CD14-positive monocyte (primary cell): Measurements from ENCODE around the gene PTPRH. TPM values are rescaled to one million over a fixed set of nuclear protein-coding genes. Genes with fewer than 3 reads are reported as not detected.
A peak's percentile ranks its signal among the peaks of the same experiment; 100 is the strongest.

ENCODE experiments used
- DNase-seq, 3 donors: peaks; one replicate each; pipeline ENCODE4 v3.0.0-alpha.2; 2011 to 2022
- H2AFZ ChIP-seq: 2 replicates; pipeline ENCODE4 v1.6.0; 2012; ENCODE audit warnings: mild to moderate bottlenecking, low read depth, low read length, inconsistent platforms; ENCODE audit not compliant: insufficient read depth, poor library complexity, severe bottlenecking
- H3K27ac ChIP-seq, 2 donors: 1 replicate in 1 of 2; 2 replicates in 1 of 2; pipeline ENCODE4 v1.5.1; 2012 to 2013; ENCODE audit warnings: low read length in 2 of 2, control low read depth in 1 of 2, inconsistent platforms in 1 of 2, low read depth in 1 of 2, mild to moderate bottlenecking in 1 of 2
- H3K27me3 ChIP-seq, 2 donors: one replicate each; pipeline versions ENCODE4 v1.6.0 to v1.6.1; 2011 to 2013; ENCODE audit warnings: low read length in 2 of 2; ENCODE audit not compliant: control insufficient read depth in 2 of 2, insufficient read depth in 2 of 2
- H3K36me3 ChIP-seq, 2 donors: replicated peaks in 1 of 2; 1 replicate in 1 of 2; 2 replicates in 1 of 2; pipeline versions ENCODE4 v1.5.1 to v1.6.1; 2012 to 2013; ENCODE audit warnings: low read length in 2 of 2, control low read depth in 1 of 2, inconsistent platforms in 1 of 2, mild to moderate bottlenecking in 1 of 2; ENCODE audit not compliant: insufficient read depth in 2 of 2, control insufficient read depth in 1 of 2
- H3K4me1 ChIP-seq, 2 donors: 1 replicate in 1 of 2; 2 replicates in 1 of 2; pipeline versions ENCODE4 v1.5.1 to v1.6.1; 2012 to 2013; ENCODE audit warnings: low read length in 2 of 2, control low read depth in 1 of 2, inconsistent platforms in 1 of 2, mild to moderate bottlenecking in 1 of 2, moderate library complexity in 1 of 2; ENCODE audit not compliant: insufficient read depth in 2 of 2, control insufficient read depth in 1 of 2
- H3K4me2 ChIP-seq: replicated peaks from 2 replicates; pipeline ENCODE3; 2012; ENCODE audit warnings: low read length, moderate library complexity, mild to moderate bottlenecking; ENCODE audit not compliant: poor library complexity, severe bottlenecking; ENCODE audit errors: extremely low read depth
- H3K4me3 ChIP-seq, 3 experiments: fragments of 200-600 bp in 1 of 3; sonication (generic) in 1 of 3; replicated peaks in 1 of 3; 1 replicate in 2 of 3; 2 replicates in 1 of 3; pipeline ENCODE4 v1.5.1; 2011 to 2013; ENCODE audit warnings: low read length in 3 of 3, mild to moderate bottlenecking in 3 of 3, control low read depth in 2 of 3, low read depth in 2 of 3, inconsistent platforms in 1 of 3, moderate library complexity in 1 of 3
- H3K79me2 ChIP-seq: 2 replicates; pipeline ENCODE4 v1.6.0; 2012; ENCODE audit warnings: mild to moderate bottlenecking, control low read depth, inconsistent platforms, low read length, moderate library complexity; ENCODE audit not compliant: insufficient read depth
- H3K9ac ChIP-seq: 2 replicates; pipeline ENCODE4 v1.6.0; 2017; ENCODE audit warnings: low read length, mild to moderate bottlenecking; ENCODE audit not compliant: insufficient read depth, poor library complexity, severe bottlenecking
- H3K9me3 ChIP-seq, 2 donors: replicated peaks in 1 of 2; 1 replicate in 1 of 2; 2 replicates in 1 of 2; pipeline versions ENCODE4 v1.5.1 to v1.6.1; 2012 to 2013; ENCODE audit warnings: low read length in 2 of 2, control low read depth in 1 of 2; ENCODE audit not compliant: control insufficient read depth in 1 of 2, insufficient read depth in 1 of 2
- H4K20me1 ChIP-seq: 2 replicates; pipeline ENCODE4 v1.6.0; 2012; ENCODE audit warnings: mild to moderate bottlenecking, low read length, control low read depth, moderate library complexity; ENCODE audit not compliant: insufficient read depth
- H3K27ac Mint-ChIP-seq, 7 donors: one replicate each; pipeline ENCODE4 v1.8.0; 2020; ENCODE audit warnings: mild to moderate bottlenecking in 7 of 7, mixed read lengths in 7 of 7, moderate library complexity in 6 of 7, inconsistent platforms in 2 of 7
- H3K27me3 Mint-ChIP-seq, 3 donors: one replicate each; pipeline ENCODE4 v1.8.0; 2021 to 2022; ENCODE audit warnings: low read depth in 3 of 3, mild to moderate bottlenecking in 3 of 3, mixed read lengths in 3 of 3, moderate library complexity in 3 of 3, inconsistent platforms in 1 of 3
- H3K36me3 Mint-ChIP-seq, 2 donors: one replicate each; pipeline ENCODE4 v1.8.0; 2020; ENCODE audit warnings: mixed read lengths in 2 of 2, inconsistent platforms in 1 of 2, mild to moderate bottlenecking in 1 of 2
- H3K4me1 Mint-ChIP-seq: one replicate; pipeline ENCODE4 v1.8.0; 2020; ENCODE audit warnings: mild to moderate bottlenecking, mixed read lengths
- H3K4me3 Mint-ChIP-seq, 2 donors: one replicate each; pipeline ENCODE4 v1.8.0; 2020; ENCODE audit warnings: mild to moderate bottlenecking in 2 of 2, mixed read lengths in 2 of 2, moderate library complexity in 1 of 2
- H3K9me3 Mint-ChIP-seq, 7 donors: one replicate each; pipeline ENCODE4 v1.8.0; 2020 to 2022; ENCODE audit warnings: mixed read lengths in 7 of 7, mild to moderate bottlenecking in 6 of 7, moderate library complexity in 6 of 7, inconsistent platforms in 2 of 7
- CTCF ChIP-seq: fragments of 200-600 bp; IDR thresholded peaks from one replicate; pipeline ENCODE4 v1.8.0; 2022; ENCODE audit warnings: antibody characterized with exemption, mild to moderate bottlenecking
- WGBS: methylation state at CpG from one replicate; pipeline ENCODE4 v1.1.5; 2013; ENCODE audit warnings: missing lambda C conversion rate; ENCODE audit not compliant: insufficient coverage; 5-methylcytosine and 5-hydroxymethylcytosine counted together
- intact Hi-C, 2 donors: fragments of 100-400 bp; cut with micrococcal nuclease; formaldehyde crosslinking; loops; one replicate each; pipeline versions ENCODE4 v1.15.0 to v1.15.1; 2023
- polyA plus RNA-seq, 3 donors: library from polyadenylated mRNA; depleted of rRNA in 1 of 3; unstranded in 2 of 3; stranded (reverse) in 1 of 3; fragments of 300-500 nt in 2 of 3; fragments of >200 nt in 1 of 3; fragmentation: Illumina TruSeq in 2 of 3; gene quantifications; 1 replicate in 2 of 3; 2 replicates in 1 of 3; pipeline ENCODE4 v1.2.3, GENCODE V29; 2012 to 2021

Gene PTPRH
- polyA plus RNA-seq, 3 donors = 0.08 to 0.53 TPM; not detected in 1

GRCh38 chr19:55247621-55248099, 38.4 kb upstream of the PTPRH start:
- Mint-ChIP-seq H3K36me3 (peaks cover 47 to 76% of the 10 kb centered on the region in 2 donors), H3K4me1 (peaks cover 41% of the 10 kb centered on the region), H3K9me3 (no peaks in the 10 kb centered on the region), H3K27ac (peak overlapping the region; percentile 57 to 78 (median 74)), H3K4me3 (no peak overlapping the region), H3K27me3 (peaks cover 0 to 2% (median 0%) of the 10 kb centered on the region in 3 donors)
- intact Hi-C loops = no loop called here
- peaks cover 100% of the 10 kb centered on the region for H4K20me1 ChIP-seq
- no peak overlapping the region for H3K9ac ChIP-seq
- peaks cover 92% of the 10 kb centered on the region for H3K79me2 ChIP-seq
- H3K9me3 ChIP-seq = no peaks in the 10 kb centered on the region
- H3K36me3 ChIP-seq = peaks cover 49 to 78% of the 10 kb centered on the region in 2 donors
- WGBS = 24% methylated on average over 5 of the region's 10 CpGs
- H3K27ac ChIP-seq = peak overlapping the region in 1 of 2 donors; percentile 66
- H2AFZ ChIP-seq = no peak overlapping the region
- H3K4me1 ChIP-seq = peaks cover 17 to 43% of the 10 kb centered on the region in 2 donors
- no peak for TF ChIP-seq CTCF
- no peak overlapping the region for H3K4me3 ChIP-seq
- H3K27me3 ChIP-seq = no peaks in the 10 kb centered on the region
- no peak for DNase-seq
- no peak overlapping the region for H3K4me2 ChIP-seq

GRCh38 chr19:55246462-55247451, 37.5 kb upstream of the PTPRH start:
- Histone ChIP-seq H3K27ac (peak overlapping the region in 1 of 2 donors; percentile 66), H3K4me3 (no peak overlapping the region), H4K20me1 (peaks cover 100% of the 10 kb centered on the region), H3K27me3 (no peaks in the 10 kb centered on the region), H2AFZ (no peak overlapping the region), H3K79me2 (peaks cover 91% of the 10 kb centered on the region), H3K9me3 (no peaks in the 10 kb centered on the region), H3K4me2 (no peak overlapping the region), H3K9ac (no peak overlapping the region), H3K4me1 (peaks cover 8 to 34% of the 10 kb centered on the region in 2 donors), H3K36me3 (peaks cover 58 to 87% of the 10 kb centered on the region in 2 donors)
- Mint-ChIP-seq H3K27me3 (peaks cover 0 to 2% (median 2%) of the 10 kb centered on the region in 3 donors), H3K36me3 (peaks cover 50 to 83% of the 10 kb centered on the region in 2 donors), H3K27ac (peak overlapping the region in 1 of 7 donors; percentile 68), H3K4me1 (peaks cover 32% of the 10 kb centered on the region), H3K4me3 (no peak overlapping the region), H3K9me3 (no peaks in the 10 kb centered on the region)
- no peak for TF ChIP-seq CTCF
- DNase-seq = no peak
- intact Hi-C loops = no loop called here
- WGBS = 91% methylated on average over 33 of the region's 40 CpGs
